ENCODE results near the gene RASSF4.

The RASSF4 gene

DNA sequence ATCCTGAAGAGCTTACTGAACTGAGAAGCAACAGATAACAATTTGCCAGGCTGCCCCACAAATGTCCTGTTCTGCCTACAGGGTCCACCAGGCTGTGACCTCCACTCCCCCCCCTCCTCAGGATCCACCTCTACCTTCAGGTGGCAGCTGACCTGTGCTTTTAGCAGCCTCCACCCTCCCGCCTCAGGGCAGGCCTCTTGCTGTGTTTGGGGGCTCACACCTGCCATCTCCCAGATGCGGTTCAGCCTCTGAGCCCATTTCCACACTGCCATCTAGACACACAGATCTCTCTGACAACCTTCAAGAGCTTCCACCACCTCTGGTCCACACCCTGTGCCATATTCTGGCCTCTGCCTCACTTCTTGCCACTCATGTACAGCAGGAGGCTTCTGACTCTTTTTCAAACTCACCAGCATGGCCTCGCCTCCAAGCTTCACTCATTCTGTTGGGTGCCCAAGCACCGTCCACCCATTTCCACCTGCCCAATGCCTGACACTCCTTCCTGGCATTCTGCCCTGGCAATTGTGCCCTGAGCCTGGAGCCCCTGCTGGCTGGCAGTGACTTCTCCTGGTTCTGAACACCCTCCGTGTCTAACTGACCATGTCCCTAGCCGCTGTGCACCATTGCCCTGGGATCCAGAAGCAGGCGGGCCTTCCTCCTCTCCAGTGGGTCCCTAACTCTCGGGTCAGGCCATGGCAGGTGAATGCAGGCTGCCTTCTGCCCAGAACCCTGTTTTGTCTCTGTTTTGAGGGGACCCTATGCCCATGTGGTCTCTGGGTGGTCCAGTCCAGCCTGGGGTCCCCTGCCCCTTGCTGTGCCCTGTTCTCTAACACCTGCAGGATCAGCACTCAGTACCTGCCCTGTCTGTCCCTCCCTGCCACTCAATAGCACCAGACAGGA is 30.0 kb upstream of the RASSF4 start:
- no peak for DNase-seq

DNA sequence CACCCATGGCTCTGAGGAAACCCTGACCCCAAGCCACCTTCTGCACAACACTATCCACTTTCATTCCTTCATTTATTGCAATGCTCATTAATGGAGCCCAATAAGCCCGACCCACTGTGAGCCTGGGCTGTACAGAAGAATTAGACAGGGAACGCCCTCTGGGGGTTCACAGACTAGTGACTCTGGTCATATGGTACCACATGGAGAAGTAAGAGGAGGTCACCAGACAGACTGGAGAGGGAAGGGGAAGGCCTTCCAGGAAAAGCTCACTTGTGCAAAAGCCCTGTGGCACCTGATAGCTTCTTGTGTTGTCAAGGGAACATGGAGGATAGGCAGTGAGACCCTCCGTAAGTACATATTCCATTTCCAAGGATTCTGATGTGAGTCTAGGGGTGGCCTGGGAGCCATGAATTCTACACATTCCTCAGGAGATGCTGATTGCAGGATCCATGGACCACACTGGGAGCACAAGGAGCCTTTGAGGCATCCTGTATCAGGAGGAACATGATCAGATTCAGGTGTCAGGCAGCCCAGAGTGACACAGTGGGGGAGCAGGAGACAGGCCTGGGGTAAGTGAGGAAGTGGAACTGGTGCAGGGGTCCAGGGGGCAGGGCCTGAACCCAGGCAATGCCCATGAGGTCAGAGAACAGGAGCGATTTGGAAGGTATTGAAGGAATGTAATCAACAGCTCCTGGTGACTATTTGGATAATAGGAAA is 28.5 kb upstream of the RASSF4 start:
- DNase-seq = no peak

- no peak for DNase-seq
Observed at GRCh38 chr10:44931621-44932516, 27.7 kb upstream of the RASSF4 start.

- DNase-seq = peak; percentile 89
Observed at GRCh38 chr10:44932517-44933450, 26.8 kb upstream of the RASSF4 start.

GRCh38 chr10:44933451-44934321 is 25.9 kb upstream of the RASSF4 start:
- DNase-seq = no peak

DNA sequence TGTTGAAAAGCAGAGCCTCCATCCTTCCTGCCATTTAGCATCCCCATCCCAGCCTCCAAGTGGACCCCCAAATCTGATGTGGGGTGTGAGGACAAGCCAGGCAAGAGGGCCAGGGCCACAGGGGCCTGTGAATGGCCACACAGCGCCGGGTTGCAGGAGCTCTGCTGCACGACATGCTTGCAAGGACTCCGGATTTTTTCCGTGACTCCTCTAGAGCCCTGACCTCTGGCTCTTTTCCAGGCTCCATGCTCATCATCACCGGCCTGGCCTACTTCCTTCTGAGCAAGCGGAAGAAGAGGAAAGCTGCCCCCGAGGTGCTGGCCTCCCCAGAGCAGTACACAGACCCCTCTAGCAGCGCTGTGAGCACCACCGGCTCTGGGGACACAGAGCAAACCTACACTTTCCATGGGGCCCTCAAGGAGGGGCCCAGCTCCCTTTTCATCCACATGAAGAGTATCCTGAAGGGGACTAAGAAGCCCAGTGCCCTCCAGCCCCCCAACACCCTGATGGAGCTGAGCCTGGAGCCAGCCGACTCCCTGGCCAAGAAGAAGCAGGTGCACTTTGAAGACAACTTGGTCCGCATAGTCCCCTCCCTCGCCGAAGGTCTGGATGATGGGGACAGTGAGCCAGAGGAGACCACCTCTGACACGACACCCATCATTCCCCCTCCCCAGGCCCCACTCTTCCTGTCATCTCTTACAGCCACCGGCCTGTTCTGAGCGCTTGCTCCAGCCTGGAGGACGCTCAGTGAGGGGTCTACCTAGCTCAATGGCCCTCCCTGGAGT is 25.0 kb upstream of the RASSF4 start:
- DNase-seq = no peak

- no peak for DNase-seq
Observed at GRCh38 chr10:44935201-44935965, 24.2 kb upstream of the RASSF4 start.

GRCh38 chr10:44935966-44936295 is 23.7 kb upstream of the RASSF4 start:
- DNase-seq = no peak

DNA sequence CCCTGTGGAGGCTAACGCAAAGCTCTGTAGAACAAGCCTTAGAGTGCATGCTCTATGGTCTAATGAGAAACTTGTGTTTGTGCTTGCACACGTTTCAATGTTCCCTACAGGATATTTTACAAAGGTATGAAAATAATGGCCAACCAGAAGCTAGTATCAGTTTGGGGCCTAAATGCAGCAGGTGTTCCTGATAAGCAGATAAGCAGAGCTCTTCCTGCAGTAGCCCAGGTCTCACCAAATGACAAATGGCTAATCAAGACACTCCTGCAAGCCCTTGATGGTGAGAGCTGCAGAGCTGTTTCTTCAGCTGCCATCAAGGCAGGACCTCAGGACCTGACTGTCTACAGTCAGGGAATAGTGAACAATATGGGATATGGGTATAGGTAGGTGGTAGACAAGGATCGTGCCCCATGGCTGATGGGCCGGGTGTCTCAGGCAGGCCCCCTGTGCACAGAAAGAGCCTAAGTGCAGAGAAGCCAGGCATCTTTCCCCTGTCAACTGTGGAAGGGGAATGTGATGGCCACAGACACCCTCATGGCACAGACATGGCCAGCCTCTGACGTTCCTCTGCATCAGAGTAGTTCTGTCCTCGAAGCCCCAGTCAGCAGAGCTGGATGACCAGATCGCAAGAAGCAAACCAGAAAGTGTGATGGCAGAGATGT is 23.2 kb upstream of the RASSF4 start:
- no peak for DNase-seq

DNA sequence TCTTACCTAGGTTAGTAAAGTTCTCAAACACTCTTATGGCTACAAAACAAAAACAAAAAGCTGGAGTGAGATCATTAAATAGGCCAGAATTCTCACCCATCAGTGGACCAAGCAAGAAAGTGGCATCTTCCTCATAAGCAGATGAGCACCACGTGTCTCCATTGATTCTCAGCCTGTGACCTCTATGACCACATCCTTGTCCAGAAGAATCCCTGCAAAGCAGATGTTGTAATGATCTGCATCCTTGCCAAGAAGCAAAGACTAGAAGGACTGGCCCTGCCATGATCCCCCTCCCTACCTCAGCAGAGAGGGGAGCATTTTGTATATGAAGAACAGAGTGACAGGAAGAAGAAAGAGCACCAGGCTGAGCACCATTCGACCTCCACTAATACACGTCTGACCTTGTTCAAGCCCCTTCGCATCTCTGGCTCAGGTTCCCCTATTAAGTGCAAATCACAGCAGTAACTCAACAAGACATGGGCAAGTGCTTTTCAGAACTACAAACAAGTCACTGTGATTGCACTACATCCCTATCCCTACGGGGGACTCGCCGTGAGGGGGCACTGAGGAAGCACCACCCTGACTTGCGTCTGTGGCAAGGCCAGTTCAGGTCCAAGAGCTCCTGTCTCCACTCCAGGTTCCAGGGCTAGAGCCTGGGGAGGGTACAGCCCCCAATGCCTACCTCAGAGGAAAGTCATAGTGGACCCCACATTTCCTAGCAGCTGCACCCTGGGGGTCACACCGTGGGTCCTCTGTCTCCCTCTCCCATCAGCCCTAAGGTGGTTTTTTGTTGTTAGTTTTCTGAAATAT is 22.2 kb upstream of the RASSF4 start:
- DNase-seq = no peak

DNA sequence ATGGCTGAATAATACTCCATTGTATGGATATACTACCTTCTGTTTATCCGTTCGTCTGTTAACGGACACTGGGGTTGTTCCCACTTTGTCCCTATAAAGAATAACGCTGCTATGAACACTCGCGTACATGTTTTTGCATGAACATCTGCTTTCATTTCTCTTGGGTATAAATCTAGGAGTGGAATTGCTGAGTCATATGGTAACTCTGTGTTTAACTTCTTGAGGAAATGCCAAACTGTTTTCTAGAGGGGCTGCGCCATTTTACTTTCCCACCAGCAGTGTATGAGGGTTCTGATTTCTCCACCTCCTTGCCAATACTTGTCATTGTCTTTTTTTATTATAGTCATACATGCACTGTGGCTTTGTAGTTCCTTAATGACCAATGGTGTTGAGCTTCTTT is 20.6 kb upstream of the RASSF4 start:
- no peak for DNase-seq

DNA sequence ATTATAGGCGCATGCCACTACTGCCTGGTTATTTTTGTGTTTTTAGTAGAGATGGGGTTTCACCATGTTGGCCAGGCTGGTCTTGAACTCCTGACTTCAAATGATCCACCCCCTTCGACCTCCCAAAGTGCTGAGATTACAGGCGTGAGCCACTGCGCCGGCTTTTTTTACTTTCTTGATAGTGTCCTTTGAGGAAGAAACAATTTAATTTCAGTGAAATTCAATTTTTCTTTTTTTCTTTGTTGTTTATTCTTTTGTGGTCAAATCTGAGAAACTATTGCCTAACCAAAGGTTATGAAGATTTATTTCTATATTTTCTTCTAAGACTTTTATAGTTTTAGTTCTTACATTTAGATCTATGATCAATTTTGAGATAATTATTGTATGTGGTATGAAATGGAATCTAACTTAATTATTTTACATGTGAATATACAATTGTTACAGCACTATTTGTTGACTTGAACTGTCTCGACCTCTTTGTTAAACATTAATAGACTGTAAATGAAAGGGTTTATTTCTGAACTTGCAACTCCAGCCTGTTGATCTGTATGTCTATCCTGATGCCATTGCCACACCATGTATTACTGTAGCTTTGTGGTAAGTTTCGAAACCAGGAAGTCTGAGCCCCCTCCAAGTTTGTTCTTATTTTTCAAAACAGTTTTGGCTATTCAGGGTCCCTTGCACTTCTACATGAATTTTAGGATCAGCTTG is 19.8 kb upstream of the RASSF4 start:
- peak; percentile 59 for DNase-seq

GRCh38 chr10:44944354-44944753 is 15.2 kb upstream of the RASSF4 start:
- DNase-seq = no peak

GRCh38 chr10:44946205-44946604 is 13.4 kb upstream of the RASSF4 start:
- DNase-seq = no peak

GRCh38 chr10:44947371-44948152 is 12.0 kb upstream of the RASSF4 start:
- DNase-seq = no peak

DNA sequence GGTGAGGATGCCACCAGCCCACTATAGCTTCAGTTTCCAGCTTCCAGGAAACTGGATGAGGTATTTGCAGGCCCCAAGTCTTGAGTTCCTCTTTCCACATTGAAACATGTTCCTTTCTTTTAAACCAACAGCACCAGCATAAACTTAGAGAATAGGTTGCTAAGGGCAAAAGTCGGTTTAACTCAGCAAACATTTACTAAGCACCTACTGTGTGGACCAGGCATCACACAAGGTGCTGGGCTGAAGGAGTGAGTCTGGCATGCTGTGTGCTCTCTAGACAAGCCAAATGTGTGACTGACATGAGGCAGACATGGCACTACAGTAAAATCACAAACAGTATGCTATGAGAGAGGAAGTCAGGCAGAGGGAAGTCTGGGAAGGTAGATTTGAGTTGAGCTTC is 11.0 kb upstream of the RASSF4 start:
- DNase-seq = no peak

Measured in hematopoietic multipotent progenitor cell treated with erythropoietin and hydrocortisone succinate and interleukin-3 and kit ligand, for 6 days (in vitro differentiated cells).